Naive thymus-derived CD4-positive, alpha-beta T cell (primary cell): Measurements from ENCODE around the gene FXYD7. TPM values are rescaled to one million over a fixed set of nuclear protein-coding genes. Genes with fewer than 3 reads are reported as not detected.
"Not testable (repeated sequence)": the region's sequence is repeated elsewhere in the genome, so short reads cannot be mapped to it uniquely, and the experiment has no call there.

Experiments
- ATAC-seq: fragments of 150-1000 bp; cut with Tn5 transposase; 2 replicates; pipeline ENCODE4 v1.10.0; 2021; ENCODE audit warnings: mild to moderate bottlenecking, moderate library complexity
- CTCF ChIA-PET: fragments of 350-600 bp; sonication (Branson Sonifier 250); formaldehyde crosslinking; loops from one replicate; lab custom pipeline; 2021; ENCODE audit warnings: antibody characterized with exemption; lab: Charles Lee
- POLR2A ChIA-PET: fragments of 350-600 bp; sonication (Branson Sonifier 250); formaldehyde crosslinking; loops from one replicate; lab custom pipeline; 2021; ENCODE audit warnings: antibody characterized with exemption, inconsistent platforms; lab: Charles Lee
- DNase-seq, 9 donors: peaks; one replicate each; pipeline versions ENCODE4 v3.0.0 to v3.0.0-alpha.2; 2020 to 2022; ENCODE audit warnings: mixed read lengths in 1 of 9
- H3K27ac ChIP-seq: one replicate; pipeline ENCODE4 v1.7.0; 2013; ENCODE audit warnings: mild to moderate bottlenecking, low read depth, low read length, moderate library complexity
- H3K27me3 ChIP-seq, 2 donors: one replicate each; pipeline ENCODE4 v1.7.0; 2013; ENCODE audit warnings: low read length in 2 of 2, mild to moderate bottlenecking in 2 of 2, moderate library complexity in 2 of 2; ENCODE audit not compliant: control insufficient read depth in 2 of 2, insufficient read depth in 2 of 2
- H3K36me3 ChIP-seq, 3 experiments: 1 replicate in 2 of 3; 2 replicates in 1 of 3; pipeline ENCODE4 v1.7.0; 2013; ENCODE audit warnings: low read length in 3 of 3, mild to moderate bottlenecking in 3 of 3, moderate library complexity in 1 of 3; ENCODE audit not compliant: insufficient read depth in 3 of 3, control insufficient read depth in 2 of 3
- H3K4me1 ChIP-seq, 2 donors: one replicate each; pipeline ENCODE4 v1.7.0; 2013; ENCODE audit warnings: low read length in 2 of 2, mild to moderate bottlenecking in 2 of 2, moderate library complexity in 1 of 2; ENCODE audit not compliant: control insufficient read depth in 2 of 2, insufficient read depth in 2 of 2
- H3K4me3 ChIP-seq: 2 replicates; pipeline ENCODE4 v1.7.0; 2013; ENCODE audit warnings: mild to moderate bottlenecking, low read length
- H3K9me3 ChIP-seq, 3 experiments: 1 replicate in 2 of 3; 2 replicates in 1 of 3; pipeline ENCODE4 v1.7.0; 2013; ENCODE audit warnings: low read length in 3 of 3; ENCODE audit not compliant: control insufficient read depth in 2 of 3
- H3K27ac Mint-ChIP-seq, 9 donors: one replicate each; pipeline ENCODE4 v1.8.0; 2020 to 2022; ENCODE audit warnings: mixed read lengths in 9 of 9, mild to moderate bottlenecking in 8 of 9, moderate library complexity in 5 of 9, inconsistent platforms in 2 of 9
- H3K27me3 Mint-ChIP-seq, 5 donors: one replicate each; pipeline ENCODE4 v1.8.0; 2021 to 2022; ENCODE audit warnings: mixed read lengths in 5 of 5, mild to moderate bottlenecking in 1 of 5
- H3K36me3 Mint-ChIP-seq, 5 donors: one replicate each; pipeline ENCODE4 v1.8.0; 2020 to 2022; ENCODE audit warnings: mixed read lengths in 5 of 5, mild to moderate bottlenecking in 3 of 5, inconsistent platforms in 1 of 5
- H3K4me1 Mint-ChIP-seq, 7 donors: one replicate each; pipeline ENCODE4 v1.8.0; 2020 to 2022; ENCODE audit warnings: mixed read lengths in 7 of 7, mild to moderate bottlenecking in 3 of 7, inconsistent platforms in 1 of 7
- H3K4me3 Mint-ChIP-seq, 10 donors: one replicate each; pipeline ENCODE4 v1.8.0; 2020 to 2022; ENCODE audit warnings: mild to moderate bottlenecking in 10 of 10, mixed read lengths in 10 of 10, moderate library complexity in 6 of 10, inconsistent platforms in 2 of 10
- H3K9me3 Mint-ChIP-seq, 11 donors: one replicate each; pipeline ENCODE4 v1.8.0; 2020 to 2022; ENCODE audit warnings: mixed read lengths in 11 of 11, mild to moderate bottlenecking in 4 of 11, inconsistent platforms in 1 of 11, moderate library complexity in 1 of 11
- intact Hi-C, 2 donors: fragments of 100-400 bp; cut with micrococcal nuclease; formaldehyde crosslinking; loops; one replicate each; pipeline ENCODE4 v1.15.1; 2023
- polyA plus RNA-seq, 2 donors: library from polyadenylated mRNA; unstranded; fragments of 300-500 nt; fragmentation: Illumina TruSeq; gene quantifications; one replicate each; pipeline ENCODE4 v1.2.3, GENCODE V29; 2021
- total RNA-seq, 6 experiments: library from RNA in 5 of 6; stranded (reverse) in 5 of 6; gene quantifications; 1 replicate in 5 of 6; 2 replicates in 1 of 6; pipeline ENCODE4 v1.2.3 and lab custom pipeline; 2021 to 2026

The FXYD7 gene
- total and polyA plus RNA-seq, 7 experiments from 2014 or later: 1.8 to 13.2 (median 2.8) TPM

DNA sequence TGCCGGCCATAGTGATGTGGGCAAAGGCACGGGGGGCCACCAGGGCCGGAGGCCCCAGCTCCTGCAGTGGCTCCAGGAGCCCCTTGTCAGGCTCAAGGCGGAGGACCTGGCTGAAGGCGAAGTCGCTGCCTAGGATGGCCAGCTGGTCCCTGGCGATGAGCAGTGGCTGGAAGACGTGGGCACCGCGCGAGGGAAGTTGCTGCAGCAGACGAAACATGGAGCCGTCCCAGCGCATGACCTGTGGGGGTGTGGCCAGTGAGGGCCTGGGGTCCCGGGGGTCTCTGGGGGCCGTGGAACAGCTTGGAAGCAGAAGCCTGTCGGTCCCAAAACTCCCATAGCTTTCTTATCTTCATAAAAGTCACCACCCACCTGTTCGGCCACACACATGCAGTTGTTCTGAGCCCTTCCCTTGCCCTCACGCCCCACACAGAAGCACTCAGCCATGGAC, 17.8 kb upstream of the FXYD7 start:
- CTCF ChIA-PET: interaction anchor here (1.1 to 1.8 kb wide), 3 partner anchors 17 to 92 kb away, joined by 3 to 8 read pairs (median 5); partner anchors contain the start of gene FXYD7
- Histone ChIP-seq H3K4me1 (peaks cover 3 to 11% of the 10 kb centered on the region in 2 donors), H3K27me3 (no peaks in the 10 kb centered on the region), H3K4me3 (no peak overlapping the region), H3K36me3 (no peaks in the 10 kb centered on the region), H3K9me3 (no peaks in the 10 kb centered on the region), H3K27ac (no peak overlapping the region)
- POLR2A ChIA-PET: interaction anchor here (0.5 to 1.3 kb wide), 8 partner anchors 9 to 131 kb away, joined by 3 to 12 read pairs (median 4); partner anchors contain the start of gene FXYD5
- ATAC-seq: no peak
- Mint-ChIP-seq H3K9me3 (peaks cover 0 to 3% (median 0%) of the 10 kb centered on the region in 11 donors), H3K4me3 (peak overlapping the region in 6 of 10 donors; percentile 10 to 36 (median 27)), H3K4me1 (peaks cover 12 to 17% (median 14%) of the 10 kb centered on the region in 7 donors), H3K27me3 (no peaks in the 10 kb centered on the region), H3K36me3 (no peaks in the 10 kb centered on the region), H3K27ac (no peak overlapping the region)
- intact Hi-C loops: no loop called here
- no peak for DNase-seq

DNA sequence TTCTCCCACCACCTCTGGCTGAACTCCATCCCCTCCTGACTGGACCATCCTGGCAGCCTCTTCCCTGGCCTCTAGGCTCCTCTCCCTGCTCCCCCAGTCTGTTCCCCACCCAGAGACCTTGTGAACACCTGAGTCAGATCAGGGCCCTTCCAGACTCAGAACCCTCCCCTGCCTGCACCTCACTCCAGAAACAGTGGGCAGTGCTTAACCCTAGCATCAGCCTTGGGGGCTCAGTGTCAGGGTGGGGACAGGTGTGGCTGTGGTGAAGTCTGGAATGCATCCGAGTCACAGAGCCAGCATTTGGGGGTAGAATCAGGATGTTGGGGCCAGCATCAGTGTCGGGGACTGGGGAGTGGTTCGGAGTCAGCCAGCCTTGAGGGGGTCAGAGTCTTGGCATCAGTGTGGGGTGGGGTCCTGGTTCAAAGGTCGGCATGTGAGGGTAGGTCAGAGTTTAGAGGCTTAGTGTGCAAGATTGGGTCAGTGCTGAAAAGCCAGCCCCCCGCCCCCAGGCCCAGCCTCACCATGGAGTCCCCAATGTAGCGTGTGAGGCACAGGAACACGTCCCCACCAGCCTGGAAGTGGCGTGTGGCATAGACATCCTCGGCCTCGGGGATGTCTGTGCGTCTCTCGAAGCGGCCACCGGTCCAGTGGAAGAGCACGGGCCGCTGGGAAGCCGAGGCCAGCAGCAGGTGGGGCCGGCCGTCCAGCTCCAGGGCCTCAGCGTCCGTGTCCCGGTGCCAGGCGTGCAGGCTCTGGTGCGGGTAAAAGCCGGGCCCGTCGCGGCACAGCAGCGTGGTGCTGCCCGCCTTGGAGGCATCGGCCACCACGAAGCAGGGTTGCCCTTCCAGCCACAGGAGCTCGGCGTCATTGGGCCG, 17.1 kb upstream of the FXYD7 start:
- peak overlapping the region in 1 of 9 donors; percentile 2 for H3K27ac Mint-ChIP-seq
- H3K36me3 ChIP-seq: no peaks in the 10 kb centered on the region
- ChIA-PET CTCF (interaction anchor here (1.8 kb wide), 1 partner anchor 16 kb away, joined by 8 read pairs; the partner anchor contains the start of gene FXYD7), POLR2A (no interaction called here)
- intact Hi-C loops: no loop called here
- no peaks in the 10 kb centered on the region for H3K27me3 Mint-ChIP-seq
- no peak overlapping the region for H3K27ac ChIP-seq
- no peak overlapping the region for H3K4me3 ChIP-seq
- peaks cover 3 to 11% of the 10 kb centered on the region in 2 donors for H3K4me1 ChIP-seq
- H3K4me1 Mint-ChIP-seq: peaks cover 12 to 17% (median 14%) of the 10 kb centered on the region in 7 donors
- DNase-seq: no peak
- peak overlapping the region in 6 of 10 donors; percentile 10 to 36 (median 27) for H3K4me3 Mint-ChIP-seq
- no peaks in the 10 kb centered on the region for H3K27me3 ChIP-seq
- H3K9me3 Mint-ChIP-seq: peaks cover 0 to 3% (median 0%) of the 10 kb centered on the region in 11 donors
- no peak for ATAC-seq
- no peaks in the 10 kb centered on the region for H3K36me3 Mint-ChIP-seq
- no peaks in the 10 kb centered on the region for H3K9me3 ChIP-seq

DNA sequence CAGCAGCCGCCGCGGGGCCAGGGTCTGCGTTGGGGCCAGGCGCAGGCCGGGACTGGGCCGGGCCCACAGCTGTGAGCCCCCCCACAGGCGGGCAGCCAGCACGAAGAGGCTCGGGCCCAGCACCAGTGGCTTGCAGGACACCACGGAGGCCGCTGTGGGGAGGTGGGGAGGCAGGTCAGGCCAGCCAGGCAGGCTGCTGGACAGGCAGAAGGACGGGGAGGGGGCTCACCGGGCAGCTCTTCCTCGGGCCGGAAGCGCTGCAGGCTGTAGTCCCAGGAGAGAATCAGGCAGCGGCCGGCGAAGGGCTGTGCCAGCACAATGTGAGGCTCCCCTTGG, 16.5 kb upstream of the FXYD7 start:
- H3K9me3 ChIP-seq: no peaks in the 10 kb centered on the region
- Mint-ChIP-seq H3K27me3 (no peaks in the 10 kb centered on the region), H3K36me3 (no peaks in the 10 kb centered on the region), H3K27ac (no peak overlapping the region), H3K4me1 (peaks cover 12 to 17% (median 13%) of the 10 kb centered on the region in 7 donors), H3K9me3 (peaks cover 0 to 3% (median 0%) of the 10 kb centered on the region in 11 donors), H3K4me3 (no peak overlapping the region)
- ChIA-PET POLR2A (interaction anchor here (0.8 kb wide), 1 partner anchor 15 kb away, joined by 3 read pairs; no protein-coding TSS in a partner anchor), CTCF (no interaction called here)
- ATAC-seq (no peak), DNase-seq (no peak)
- H3K27ac ChIP-seq: no peak overlapping the region
- no peak overlapping the region for H3K4me3 ChIP-seq
- H3K4me1 ChIP-seq: peaks cover 3 to 11% of the 10 kb centered on the region in 2 donors
- intact Hi-C loops: no loop called here
- H3K27me3 ChIP-seq: no peaks in the 10 kb centered on the region
- H3K36me3 ChIP-seq: no peaks in the 10 kb centered on the region

DNA sequence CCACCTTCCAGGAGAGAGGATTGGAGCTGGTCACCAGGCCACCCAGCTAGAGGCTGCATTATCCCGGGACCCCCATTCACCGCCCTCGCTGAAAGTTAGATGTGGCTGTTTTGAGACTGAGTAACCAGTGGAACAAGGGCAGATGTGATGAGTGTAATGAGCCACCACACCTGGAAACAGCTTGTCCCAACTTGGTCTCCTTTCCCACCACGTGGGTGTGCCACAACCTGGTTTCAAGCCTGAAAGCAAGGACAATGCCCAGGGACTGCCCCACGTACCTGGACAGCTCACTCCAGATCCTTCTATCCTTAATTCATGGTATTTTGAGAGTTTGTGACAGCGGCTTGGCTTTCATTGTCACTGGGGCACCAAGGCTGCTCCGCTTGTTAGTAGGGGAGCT, 15.2 kb upstream of the FXYD7 start:
- Histone ChIP-seq H3K4me1 (peaks cover 3 to 11% of the 10 kb centered on the region in 2 donors), H3K27me3 (no peaks in the 10 kb centered on the region), H3K9me3 (no peaks in the 10 kb centered on the region), H3K4me3 (no peak overlapping the region), H3K27ac (no peak overlapping the region), H3K36me3 (no peaks in the 10 kb centered on the region)
- CTCF ChIA-PET: no interaction called here
- POLR2A ChIA-PET: interaction anchor here (1.1 kb wide), 1 partner anchor 12 kb away, joined by 4 read pairs; no protein-coding TSS in a partner anchor
- Mint-ChIP-seq H3K27me3 (no peaks in the 10 kb centered on the region), H3K36me3 (no peaks in the 10 kb centered on the region), H3K27ac (no peak overlapping the region), H3K4me3 (no peak overlapping the region), H3K9me3 (peaks cover 0 to 6% (median 0%) of the 10 kb centered on the region in 11 donors), H3K4me1 (peaks cover 10 to 21% (median 13%) of the 10 kb centered on the region in 7 donors)
- ATAC-seq: no peak
- DNase-seq: no peak
- intact Hi-C loops: no loop called here

DNA sequence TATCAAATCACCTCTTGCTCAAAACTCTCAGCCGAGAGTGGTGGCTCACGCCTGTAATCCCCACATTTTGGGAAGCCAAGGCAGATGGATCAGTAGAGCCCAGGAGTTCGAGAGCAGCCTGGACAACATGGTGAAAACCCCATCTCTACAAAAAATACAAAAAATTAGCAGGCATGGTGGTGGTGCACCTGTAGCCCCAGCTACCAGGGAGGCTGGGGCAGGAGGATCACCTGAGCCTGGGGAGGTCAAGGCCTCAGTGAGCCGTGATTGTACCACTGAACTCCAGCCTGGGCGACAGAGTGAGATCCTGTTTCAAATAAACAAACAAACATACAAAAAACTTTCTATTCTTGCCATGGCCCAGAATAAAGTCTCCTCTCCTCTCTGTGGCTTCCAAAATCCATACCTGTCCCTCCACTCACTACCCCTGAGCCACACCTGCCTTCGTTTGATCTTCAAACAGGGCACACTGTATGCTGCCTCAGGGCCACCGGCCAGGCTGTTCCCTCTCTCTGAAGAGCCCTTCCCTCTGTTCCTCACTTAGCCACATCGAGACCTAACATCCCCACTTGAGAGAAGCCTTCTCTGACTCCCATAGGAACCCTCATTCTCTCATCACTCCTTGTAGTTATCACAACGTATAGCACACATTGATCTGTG, 14.5 kb upstream of the FXYD7 start:
- Mint-ChIP-seq H3K4me3 (no peak overlapping the region), H3K36me3 (no peaks in the 10 kb centered on the region), H3K27ac (no peak overlapping the region), H3K9me3 (peaks cover 0 to 11% (median 0%) of the 10 kb centered on the region in 11 donors), H3K27me3 (no peaks in the 10 kb centered on the region), H3K4me1 (peaks cover 10 to 20% (median 13%) of the 10 kb centered on the region in 7 donors)
- Histone ChIP-seq H3K36me3 (no peaks in the 10 kb centered on the region), H3K4me1 (peaks cover 3 to 11% of the 10 kb centered on the region in 2 donors), H3K27me3 (no peaks in the 10 kb centered on the region), H3K27ac (no peak overlapping the region), H3K9me3 (no peaks in the 10 kb centered on the region), H3K4me3 (no peak overlapping the region)
- no peak for ATAC-seq
- intact Hi-C loops: no loop called here
- ChIA-PET POLR2A (interaction anchor here (1.1 kb wide), 1 partner anchor 11 kb away, joined by 4 read pairs; no protein-coding TSS in a partner anchor), CTCF (no interaction called here)
- no peak for DNase-seq

DNA sequence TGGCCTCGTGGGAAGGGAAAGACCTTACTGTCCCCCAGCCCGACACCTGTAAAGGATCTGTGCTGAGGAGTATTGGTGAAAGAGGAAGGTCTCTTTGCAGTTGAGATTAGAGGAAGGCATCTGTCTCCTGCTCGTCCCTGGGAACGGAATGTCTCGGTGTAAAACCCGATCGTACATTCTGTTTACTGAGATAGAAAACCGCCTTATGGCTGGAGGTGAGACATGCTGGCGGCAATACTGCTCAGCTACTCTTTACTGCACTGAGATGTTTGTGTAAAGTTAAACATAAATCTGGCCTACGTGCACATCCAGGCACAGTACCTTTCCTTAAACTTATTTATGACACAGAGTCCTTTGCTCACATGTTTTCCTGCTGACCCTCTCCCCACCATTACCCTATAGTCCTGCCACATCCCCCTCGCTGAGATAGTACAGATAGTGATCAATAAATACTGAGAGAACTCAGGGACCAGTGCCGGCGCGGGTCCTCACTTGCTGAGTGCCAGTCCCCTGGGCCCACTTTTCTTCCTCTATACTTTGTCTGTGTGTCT, 13.3 kb upstream of the FXYD7 start:
- H3K4me1 ChIP-seq, H3K4me3 Mint-ChIP-seq, H3K9me3 ChIP-seq, intact Hi-C loops, H3K27ac ChIP-seq, H3K27me3 Mint-ChIP-seq, H3K4me1 Mint-ChIP-seq, ATAC-seq, H3K27me3 ChIP-seq, POLR2A ChIA-PET, H3K36me3 ChIP-seq, H3K36me3 Mint-ChIP-seq, DNase-seq, H3K27ac Mint-ChIP-seq, H3K4me3 ChIP-seq: not testable (repeated sequence)
- CTCF ChIA-PET: interaction anchor here (0.6 kb wide), 1 partner anchor 119 kb away, joined by 8 read pairs; no protein-coding TSS in a partner anchor
- peaks cover 0 to 11% (median 0%) of the 10 kb centered on the region in 11 donors for H3K9me3 Mint-ChIP-seq
